Measurements from ENCODE around the gene PPT1. TPM values are rescaled to one million over a fixed set of nuclear protein-coding genes. Genes with fewer than 3 reads are reported as not detected.

PPT1 gene
- total and polyA plus RNA-seq, 2 donors (not counting 3 experiments of a cell fraction or from before 2014, with no cell fraction given), result 58.0 to 131 TPM

DNA sequence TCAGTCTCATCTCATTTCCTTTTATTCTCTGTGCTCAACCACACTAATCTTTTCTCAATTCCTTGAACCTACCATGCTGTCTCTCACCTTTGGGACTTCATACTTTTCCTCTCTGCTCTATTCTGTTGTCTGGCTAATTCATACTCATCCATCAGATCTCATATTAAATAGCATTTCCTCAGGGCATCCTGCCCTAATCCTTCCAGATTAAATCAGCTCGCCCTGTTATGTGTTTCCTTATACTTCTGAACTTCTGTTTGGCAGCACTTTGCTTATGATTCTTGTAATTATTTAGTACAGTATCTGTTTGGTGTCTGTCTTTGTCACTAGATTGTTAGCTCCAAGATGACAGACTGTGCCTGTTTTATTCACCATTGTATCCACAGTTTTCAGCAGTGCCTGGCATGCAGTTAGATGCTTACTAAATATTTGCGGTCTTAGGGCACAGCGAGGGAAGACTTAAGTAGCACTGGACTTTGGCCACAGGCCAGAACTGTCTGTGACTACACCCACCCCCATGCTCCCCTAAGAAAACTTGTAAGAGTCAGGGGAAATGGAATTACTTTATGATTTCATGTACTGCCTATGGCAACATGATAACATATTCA, 66.4 kb downstream of the PPT1 start:
- TF ChIP-seq EZH2 (IDR thresholded peaks at IDR 0.05; ENCODE audit: borderline replicate concordance, low read depth, low read length, severe bottlenecking), result no peak
- TF ChIP-seq GATA2 (IDR thresholded peaks at IDR 0.05; ENCODE audit: insufficient read depth, insufficient read length, low read depth, low read length), result no peak
- no peak for TF ChIP-seq JUN (IDR thresholded peaks at IDR 0.05; ENCODE audit: borderline replicate concordance, insufficient read depth, insufficient read length, low read depth)
- TF ChIP-seq POLR2AphosphoS5 (IDR thresholded peaks at IDR 0.05; ENCODE audit: insufficient read depth, low read depth, low read length), result no peak
- no peak for TF ChIP-seq MYC (IDR thresholded peaks at IDR 0.05; ENCODE audit: low read depth, low read length)
- TF ChIP-seq, protein P1, sequence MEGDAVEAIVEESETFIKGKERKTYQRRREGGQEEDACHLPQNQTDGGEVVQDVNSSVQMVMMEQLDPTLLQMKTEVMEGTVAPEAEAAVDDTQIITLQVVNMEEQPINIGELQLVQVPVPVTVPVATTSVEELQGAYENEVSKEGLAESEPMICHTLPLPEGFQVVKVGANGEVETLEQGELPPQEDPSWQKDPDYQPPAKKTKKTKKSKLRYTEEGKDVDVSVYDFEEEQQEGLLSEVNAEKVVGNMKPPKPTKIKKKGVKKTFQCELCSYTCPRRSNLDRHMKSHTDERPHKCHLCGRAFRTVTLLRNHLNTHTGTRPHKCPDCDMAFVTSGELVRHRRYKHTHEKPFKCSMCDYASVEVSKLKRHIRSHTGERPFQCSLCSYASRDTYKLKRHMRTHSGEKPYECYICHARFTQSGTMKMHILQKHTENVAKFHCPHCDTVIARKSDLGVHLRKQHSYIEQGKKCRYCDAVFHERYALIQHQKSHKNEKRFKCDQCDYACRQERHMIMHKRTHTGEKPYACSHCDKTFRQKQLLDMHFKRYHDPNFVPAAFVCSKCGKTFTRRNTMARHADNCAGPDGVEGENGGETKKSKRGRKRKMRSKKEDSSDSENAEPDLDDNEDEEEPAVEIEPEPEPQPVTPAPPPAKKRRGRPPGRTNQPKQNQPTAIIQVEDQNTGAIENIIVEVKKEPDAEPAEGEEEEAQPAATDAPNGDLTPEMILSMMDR (IDR thresholded peaks at IDR 0.05; ENCODE audit: extremely low read depth in 1 of 2, insufficient read depth in 1 of 2, low read depth in 1 of 2, low read length in 2 of 2), result no peak
- TF ChIP-seq, protein P2, sequence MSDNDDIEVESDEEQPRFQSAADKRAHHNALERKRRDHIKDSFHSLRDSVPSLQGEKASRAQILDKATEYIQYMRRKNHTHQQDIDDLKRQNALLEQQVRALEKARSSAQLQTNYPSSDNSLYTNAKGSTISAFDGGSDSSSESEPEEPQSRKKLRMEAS (IDR thresholded peaks at IDR 0.05; ENCODE audit: insufficient read depth, insufficient read length), result no peak
- TF ChIP-seq POLR2A (IDR thresholded peaks at IDR 0.05; ENCODE audit: low read depth, low read length), result no peak
- TF ChIP-seq FOS (IDR thresholded peaks at IDR 0.05; ENCODE audit: borderline replicate concordance, insufficient read depth, low read length), result no peak
- Histone ChIP-seq H3K27me3 (ENCODE audit: control insufficient read depth in 2 of 2, insufficient read depth in 2 of 2, low read length in 2 of 2) (no peaks in the 10 kb centered on the region), H3K9me3 (replicated peaks; ENCODE audit: control insufficient read depth, insufficient read depth, low read length) (no peaks in the 10 kb centered on the region), H3K4me2 (ENCODE audit: insufficient read depth, low read length) (no peak overlapping the region), H3K9me1 (replicated peaks; ENCODE audit: control insufficient read depth, extremely low read depth, insufficient read depth, low read length) (no peaks in the 10 kb centered on the region), H3K4me3 (replicated peaks in 1 of 3; ENCODE audit: insufficient read depth in 1 of 3, low read depth in 1 of 3, low read length in 3 of 3) (no peak overlapping the region), H3K79me2 (ENCODE audit: control insufficient read depth, insufficient read depth, low read length) (no peaks in the 10 kb centered on the region), H3K27ac (ENCODE audit: insufficient read depth, low read depth, low read length) (no peak overlapping the region), H2AFZ (ENCODE audit: low read depth, low read length) (no peak overlapping the region), H3K9ac (replicated peaks; ENCODE audit: extremely low read depth, insufficient read depth, low read length) (no peak overlapping the region), H3K36me3 (ENCODE audit: control insufficient read depth in 2 of 2, extremely low read depth in 1 of 2, insufficient read depth in 2 of 2, low read length in 2 of 2) (no peaks in the 10 kb centered on the region), H4K20me1 (replicated peaks; ENCODE audit: control insufficient read depth, extremely low read depth, insufficient read depth, low read length) (no peaks in the 10 kb centered on the region), H3K4me1 (ENCODE audit: control insufficient read depth, extremely low read depth, insufficient read depth, low read length) (peaks cover 3% of the 10 kb centered on the region)
- BruUV-seq (replicated peaks), result no TSS peak
- DNase-seq (ENCODE audit: low read depth, low spot score), result no peak
- FAIRE-seq, result no peak
- ChIA-PET CTCF (interaction anchor here (0.7 to 6.5 kb wide), 7 partner anchors 9 to 214 kb away, joined by 4 to 114 read pairs (median 4); no protein-coding TSS in a partner anchor), POLR2A (no interaction called here)
- intact Hi-C loops (cut with micrococcal nuclease), result loop anchor here (5.0 kb wide), 1 partner anchor 128 kb away; the partner anchor contains the start of gene MYCL
- dilution Hi-C loops (cut with MboI; ENCODE audit: extremely low pct_ligation_motif_present, low sequenced_read_pairs), result no loop called here

All from endothelial cell of umbilical vein (primary cell).